Putamen (tissue), 1 donor: ENCODE measurements around the gene PTAR1.
"Not testable (repeated sequence)": the region's sequence is repeated elsewhere in the genome, so short reads cannot be mapped to it uniquely, and the experiment has no call there.

Experiments
- DNase-seq: peaks from one replicate; pipeline ENCODE4 v3.0.0-alpha.2; 2016; ENCODE audit warnings: low spot score

The PTAR1 gene, protein sequence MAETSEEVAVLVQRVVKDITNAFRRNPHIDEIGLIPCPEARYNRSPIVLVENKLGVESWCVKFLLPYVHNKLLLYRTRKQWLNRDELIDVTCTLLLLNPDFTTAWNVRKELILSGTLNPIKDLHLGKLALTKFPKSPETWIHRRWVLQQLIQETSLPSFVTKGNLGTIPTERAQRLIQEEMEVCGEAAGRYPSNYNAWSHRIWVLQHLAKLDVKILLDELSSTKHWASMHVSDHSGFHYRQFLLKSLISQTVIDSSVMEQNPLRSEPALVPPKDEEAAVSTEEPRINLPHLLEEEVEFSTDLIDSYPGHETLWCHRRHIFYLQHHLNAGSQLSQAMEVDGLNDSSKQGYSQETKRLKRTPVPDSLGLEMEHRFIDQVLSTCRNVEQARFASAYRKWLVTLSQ

DNA sequence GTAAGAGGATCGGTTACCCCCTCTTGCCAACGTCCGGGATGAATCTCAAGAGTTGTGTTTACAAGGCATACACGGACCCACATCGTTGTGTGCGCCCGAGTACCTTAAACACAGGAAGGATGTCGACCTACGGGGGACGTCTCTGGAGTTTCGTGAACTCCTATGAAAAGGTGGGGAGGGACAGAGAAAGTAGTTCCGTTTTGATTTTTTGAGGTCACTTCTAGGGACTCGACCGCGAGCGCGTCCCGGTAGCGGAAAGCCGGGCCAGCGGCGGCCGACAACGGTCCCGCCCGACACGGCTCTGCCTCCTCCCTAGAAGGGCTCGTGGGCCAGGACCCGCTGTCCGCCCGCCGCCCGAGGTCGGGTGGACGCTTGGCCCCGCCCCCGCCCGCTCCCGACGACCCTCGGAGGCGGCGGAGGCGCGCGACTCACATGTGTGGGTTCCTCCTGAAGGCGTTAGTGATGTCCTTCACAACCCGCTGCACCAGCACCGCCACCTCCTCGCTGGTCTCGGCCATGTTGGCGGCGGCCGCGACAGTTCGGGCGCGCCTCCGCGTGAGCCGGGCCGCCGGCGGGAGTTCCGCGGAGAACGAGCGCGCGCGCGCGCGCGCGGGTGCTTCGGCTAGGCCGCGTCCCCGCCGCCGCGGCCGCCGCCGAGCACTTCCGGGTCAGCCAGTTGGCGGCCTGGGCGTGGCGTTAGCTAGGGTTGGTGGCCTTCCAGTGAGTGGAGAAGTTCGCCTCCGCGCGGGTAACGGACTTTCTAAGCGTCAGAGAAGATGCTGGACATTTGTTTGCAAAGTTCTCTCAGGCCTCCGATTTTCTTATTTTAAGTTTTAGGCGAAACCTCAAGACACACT lies at the start of gene PTAR1:
Gene PTAR1 (minus strand): TSS at position 591 of the 857 bp plus-strand sequence. CDS start 73 bp downstream, at position 518.
- peak; percentile 92 for DNase-seq

DNA sequence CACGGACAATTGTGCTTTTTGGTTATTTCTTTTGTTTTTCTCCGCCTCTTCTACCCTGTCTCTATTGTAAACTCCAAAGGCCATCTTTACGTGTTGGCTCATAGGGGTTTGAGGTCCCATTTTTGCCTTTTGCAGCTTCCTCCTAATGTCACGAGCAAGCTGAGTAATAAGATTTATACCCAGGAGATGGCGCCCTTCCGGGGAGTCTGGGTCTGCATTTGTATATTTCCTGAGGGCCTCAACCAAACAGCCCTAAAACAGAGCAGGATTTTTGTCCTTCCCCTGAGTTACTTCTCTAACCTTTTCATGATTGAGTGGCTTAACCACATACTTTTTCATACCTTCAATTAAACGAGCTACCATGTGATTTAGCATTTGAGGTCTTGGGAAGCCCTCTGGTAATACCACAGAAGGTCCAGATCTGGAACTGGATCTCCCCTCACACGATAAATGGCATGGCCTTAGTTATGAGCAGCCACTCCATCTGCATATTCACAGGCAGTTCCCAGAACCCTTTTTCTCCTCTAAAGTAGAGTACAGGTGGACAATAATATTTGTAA lies 49.6 kb upstream of the PTAR1 start:
- no peak for DNase-seq

DNA sequence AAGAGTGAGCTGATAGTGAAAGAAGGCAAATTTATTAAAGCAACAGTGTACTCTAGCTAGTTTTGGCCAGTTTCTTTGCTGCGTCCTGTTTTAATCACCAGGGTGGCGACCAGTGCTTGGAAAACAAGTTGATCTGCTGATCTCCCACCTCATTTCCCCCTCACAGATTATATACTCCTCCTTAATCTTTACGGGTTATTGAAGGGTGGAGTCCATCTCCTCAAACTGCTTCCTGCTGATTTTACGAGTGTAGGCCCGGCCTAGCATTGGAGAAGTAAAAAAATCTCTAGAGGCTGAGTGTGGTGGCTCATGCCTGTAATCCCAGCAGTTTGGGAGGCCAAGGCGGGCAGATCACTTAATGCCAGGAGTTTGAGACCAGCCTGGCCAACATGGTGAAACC lies 46.8 kb upstream of the PTAR1 start:
- DNase-seq = no peak

DNA sequence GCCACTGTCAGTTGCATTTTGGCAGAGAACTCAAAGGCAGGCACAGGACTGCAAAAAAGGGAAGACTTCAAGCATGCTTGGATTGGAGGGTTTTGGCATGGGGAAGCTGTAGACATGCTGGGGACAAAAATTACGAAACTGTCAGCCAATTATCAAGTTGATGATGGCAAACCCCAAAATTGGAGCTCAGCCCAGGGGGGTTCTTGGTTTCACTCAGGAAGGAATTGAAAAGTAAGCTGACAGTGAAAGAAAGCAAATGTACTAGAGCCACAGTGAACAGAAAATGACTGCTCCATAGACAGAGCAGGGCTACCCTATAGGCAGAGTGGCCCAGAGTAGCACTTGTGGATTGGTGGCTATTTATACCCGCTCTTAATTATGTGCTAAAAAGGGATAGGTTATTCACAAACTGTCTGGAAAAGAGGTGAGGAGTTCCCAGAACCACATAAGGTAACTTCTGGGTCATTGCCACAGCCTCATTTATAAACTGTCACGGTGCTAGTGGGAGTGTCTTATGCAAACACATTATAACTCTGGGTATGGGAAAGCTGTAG lies 46.2 kb upstream of the PTAR1 start:
- DNase-seq = peak; percentile 31

DNA sequence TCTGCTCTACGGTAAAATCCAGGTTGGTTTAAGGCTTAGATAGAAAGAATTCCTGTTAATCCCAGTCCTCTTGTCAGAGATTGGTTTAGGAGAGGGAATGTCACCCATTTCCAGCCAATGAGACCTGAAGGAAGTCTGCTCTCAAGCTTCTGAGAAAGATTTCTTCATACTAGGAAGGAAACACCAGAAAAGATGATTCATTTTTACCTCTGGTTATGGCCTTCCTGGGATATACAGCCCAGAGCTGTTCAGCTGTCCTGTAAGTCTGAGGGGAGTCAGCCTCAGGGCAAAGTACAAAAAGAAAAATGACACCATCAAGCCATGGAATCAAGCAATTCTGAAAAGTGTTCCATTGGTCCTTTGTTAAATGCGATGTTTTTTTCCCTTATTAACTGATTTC lies 42.2 kb upstream of the PTAR1 start:
- DNase-seq = no peak

DNA sequence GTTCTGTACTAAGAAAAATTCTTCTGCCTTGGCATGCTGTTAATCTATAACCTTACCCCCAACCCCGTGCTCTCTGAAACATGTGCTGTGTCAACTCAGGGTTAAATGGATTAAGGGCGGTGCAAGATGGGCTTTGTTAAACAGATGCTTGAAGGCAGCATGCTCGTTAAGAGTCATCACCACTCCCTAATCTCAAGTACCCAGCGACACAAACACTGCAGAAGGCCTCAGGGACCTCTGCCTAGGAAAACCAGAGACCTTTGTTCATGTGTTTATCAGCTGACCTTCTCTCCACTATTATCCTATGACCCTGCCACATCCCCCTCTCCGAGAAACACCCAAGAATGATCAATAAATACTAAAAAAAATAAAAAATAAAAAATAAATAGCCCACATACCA lies 40.2 kb upstream of the PTAR1 start:
- not testable (repeated sequence) for DNase-seq

DNA sequence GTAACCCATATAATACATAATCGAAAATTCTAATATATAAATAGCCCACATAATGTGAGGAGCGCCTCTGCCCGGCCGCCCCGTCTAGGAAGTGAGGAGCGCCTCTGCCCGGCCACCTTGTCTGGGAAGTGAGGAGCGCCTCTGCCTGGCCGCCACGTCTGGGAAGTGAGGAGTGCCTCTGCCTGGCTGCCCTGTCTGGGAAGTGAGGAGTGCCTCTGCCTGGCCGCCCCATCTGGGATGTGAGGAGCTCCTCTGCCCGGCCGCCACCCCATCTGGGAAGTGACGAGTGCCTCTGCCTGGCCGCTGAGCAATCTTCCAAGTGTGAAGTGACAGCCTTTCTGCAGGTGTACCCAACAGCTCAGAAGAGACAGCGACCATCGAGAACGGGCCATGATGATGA lies 39.7 kb upstream of the PTAR1 start:
- DNase-seq = not testable (repeated sequence)

DNA sequence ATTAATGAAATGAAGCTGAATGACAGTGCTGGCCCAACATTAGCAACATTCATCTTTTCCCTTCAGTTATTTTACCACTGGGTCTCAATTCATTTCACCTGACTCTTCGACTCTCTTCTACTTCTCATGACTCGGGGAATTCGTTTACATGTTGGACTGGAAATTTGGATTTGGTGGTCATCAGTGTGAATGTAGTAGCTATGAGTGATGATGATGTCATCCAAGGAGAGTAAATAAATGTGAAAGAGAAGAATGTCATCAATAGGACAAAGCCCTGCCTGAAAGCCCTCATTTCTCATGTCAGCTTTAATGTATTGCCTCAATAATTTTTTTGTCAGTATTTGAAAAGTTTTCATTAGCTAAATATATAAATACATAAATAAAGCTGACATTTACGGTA lies 38.9 kb upstream of the PTAR1 start:
- no peak for DNase-seq

DNA sequence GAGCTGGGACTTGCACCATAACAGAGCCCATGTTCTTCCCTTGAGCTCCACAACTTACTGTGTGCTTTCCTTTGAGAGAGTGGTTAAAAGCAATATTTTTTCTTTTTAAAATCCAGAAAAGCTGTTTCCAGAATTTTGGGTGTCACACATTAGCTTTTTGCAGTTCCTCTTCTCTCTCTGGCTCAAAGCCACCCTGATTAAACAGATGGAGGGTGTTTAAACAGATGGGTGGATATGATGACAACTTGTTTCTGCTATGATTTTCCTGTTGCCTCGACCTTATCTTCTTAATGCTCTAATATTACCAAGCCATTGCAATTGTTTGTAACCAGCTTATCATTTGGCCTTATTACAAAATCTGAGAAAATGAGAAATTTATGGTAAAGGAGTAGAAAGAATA lies 37.9 kb upstream of the PTAR1 start:
- DNase-seq = no peak

DNA sequence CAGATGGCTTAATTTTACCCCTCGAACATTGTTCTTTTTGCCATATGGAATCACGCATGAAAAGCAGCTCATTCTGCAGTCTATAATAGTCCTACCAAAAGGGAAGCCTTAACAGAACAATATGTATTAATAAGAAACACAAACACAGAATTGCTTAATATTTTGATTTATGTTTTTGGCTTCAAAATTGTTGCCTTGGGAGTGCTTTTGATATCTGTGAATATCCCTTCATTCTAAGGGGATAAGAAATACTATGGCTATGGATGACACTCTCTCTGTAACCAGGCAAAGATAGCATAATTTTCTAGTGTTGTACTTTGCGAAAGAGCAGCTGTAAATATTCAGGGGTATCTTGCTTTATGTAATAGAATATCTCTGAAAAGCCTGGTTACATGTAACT lies 34.5 kb upstream of the PTAR1 start:
- DNase-seq = no peak

DNA sequence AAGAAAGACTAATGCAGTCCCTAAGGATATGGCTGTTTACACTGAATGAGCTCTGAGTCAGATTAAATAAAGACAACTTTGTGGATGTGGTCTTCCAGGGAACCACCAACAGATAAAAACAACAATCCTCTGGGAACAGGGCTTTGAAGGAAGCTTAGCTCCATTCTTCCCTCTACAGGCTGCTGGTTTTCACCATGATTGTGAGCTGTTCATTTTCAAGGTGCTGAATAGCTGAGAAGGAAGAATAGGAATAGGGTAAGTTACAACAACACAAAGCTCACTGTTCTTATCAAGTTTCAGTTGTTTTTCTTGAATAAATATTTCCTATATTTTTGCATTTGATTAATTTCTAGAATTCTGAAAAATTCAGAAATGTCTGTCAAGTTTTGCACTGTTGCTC lies 25.9 kb upstream of the PTAR1 start:
- DNase-seq = no peak

DNA sequence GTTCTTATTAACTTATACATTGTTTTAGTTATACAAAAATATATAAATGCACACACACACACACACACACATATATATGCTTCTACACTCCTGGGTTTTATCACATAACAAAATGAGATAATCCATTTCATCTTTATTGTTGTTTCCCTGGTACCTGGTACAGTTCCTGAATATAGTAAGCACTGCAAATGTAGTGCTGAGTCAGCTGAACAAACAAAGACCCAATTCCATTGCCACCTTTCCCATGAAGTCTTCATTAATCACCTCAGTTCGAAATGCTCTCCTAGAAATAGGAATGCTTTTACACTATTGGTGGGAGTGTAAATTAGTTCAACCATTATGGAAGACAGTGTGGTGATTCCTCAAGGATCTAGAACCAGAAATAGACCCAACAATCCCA lies 13.4 kb upstream of the PTAR1 start:
- DNase-seq = no peak

DNA sequence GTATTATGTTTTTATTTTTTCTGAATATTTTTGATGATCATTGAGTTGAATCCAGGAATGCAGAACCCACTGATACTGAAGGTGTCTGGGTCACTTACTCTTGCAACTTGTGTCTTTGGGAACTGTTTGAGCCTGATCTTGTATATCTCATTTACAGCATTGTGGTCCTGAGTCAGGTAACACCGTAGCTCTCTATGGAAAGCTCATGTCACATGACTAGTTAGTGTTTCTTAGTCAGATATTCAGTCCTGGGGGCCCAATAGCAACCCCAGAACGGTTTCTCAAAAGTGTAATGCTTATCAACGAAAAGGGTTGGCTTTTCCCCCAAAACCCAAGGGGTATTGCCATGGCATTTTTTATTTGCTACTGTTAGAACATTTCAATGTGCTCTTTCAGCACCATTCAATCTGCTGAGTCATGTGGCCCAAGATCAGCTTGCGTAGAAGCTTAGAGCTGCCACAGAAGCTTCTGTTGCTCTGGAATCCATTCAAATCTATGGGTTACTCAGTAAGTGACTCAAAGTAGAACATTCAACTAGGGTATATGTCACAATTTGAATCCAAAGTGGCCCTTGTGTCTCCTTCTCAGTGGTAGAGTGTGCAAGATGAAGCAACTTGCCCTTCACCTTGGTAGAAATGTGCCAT lies 12.1 kb upstream of the PTAR1 start:
- no peak for DNase-seq

DNA sequence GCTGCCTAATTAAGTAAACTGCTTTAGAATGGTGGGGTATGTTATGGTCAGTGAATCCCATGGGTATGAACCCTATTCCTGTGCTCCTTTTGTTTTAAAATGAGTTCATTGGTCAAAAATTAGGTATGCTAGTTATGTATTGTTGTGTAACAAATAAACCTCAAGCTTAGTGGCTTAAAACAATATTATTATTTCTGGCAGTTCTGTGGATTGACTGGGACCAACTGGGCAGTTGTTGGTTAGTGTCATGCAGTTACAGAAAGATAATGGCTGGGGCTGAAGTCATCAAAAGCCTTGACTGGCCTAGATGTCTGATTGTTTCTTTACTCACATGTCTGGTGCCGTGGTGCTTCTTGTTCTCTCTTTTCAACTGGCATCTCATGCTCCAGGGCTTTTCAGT lies 8.9 kb upstream of the PTAR1 start:
- no peak for DNase-seq

DNA sequence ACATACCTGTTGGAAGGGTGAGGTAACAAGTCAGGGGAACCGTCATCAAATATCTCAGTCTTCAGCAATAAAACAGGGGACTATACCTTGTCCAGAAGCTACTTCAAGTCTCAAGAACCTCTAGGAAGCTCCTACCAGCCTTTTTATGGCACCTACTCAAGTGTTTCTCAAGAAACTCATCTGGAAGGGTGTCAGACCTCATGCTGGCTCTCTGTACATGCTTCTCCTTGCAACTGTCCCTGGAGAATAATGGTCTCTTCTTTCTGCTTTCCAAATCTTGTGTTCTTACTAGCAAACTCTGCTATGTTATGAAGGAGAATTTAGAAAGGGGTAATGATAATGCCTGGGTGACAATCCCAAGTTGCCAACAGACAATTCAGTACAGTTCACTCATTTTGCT lies 8.3 kb upstream of the PTAR1 start:
- no peak for DNase-seq

DNA sequence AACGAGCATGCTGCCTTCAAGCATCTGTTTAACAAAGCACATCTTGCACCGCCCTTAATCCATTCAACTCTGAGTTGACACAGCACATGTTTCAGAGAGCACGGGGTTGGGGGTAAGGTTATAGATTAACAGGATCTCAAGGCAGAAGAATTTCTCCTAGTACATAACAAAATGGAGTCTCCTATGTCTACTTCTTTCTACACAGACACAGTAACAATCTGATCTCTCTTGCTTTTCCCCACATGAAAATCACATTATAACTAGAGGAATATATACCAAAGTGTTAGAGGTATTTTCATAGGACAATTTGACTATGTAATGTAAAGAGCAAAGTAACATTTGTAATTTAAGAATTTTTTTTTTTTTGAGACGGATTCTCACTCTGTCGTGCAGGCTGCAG lies 4.1 kb upstream of the PTAR1 start:
- DNase-seq = not testable (repeated sequence)

DNA sequence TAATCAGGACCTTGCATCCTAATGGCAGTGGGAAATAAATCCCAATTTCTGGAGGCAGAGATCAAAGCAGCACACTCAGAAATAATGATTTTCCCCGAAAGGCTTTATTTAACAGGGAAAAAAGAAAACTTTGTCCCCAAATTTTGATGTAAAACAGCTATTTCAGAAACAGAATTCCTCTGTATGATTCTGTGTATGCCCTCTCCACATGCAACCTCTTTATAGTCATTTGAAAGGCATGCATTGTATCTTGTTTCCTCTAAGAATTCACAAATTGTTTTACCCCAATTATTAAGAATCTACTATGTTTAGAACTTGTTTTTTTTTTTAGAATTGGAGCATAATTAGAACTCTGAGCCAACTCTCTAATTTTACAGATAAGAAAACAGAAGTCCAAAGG lies 2.7 kb upstream of the PTAR1 start:
- no peak for DNase-seq

DNA sequence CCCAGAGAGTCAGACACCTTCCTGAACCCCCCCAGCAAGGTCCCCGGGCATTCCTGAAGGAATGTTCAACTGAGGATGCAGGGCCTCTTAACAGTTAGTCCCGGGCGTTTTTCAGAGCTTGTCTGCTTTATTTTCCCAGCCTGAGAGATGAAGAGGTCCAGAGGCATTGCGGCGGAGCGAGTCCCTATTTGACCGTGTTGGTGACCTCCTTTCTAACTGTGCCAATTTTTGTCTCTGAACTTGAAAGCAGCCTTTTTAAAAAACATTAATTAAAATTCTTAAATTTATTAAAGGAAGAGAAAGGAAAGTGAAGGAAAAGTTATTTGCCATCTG lies 433 bp upstream of the PTAR1 start:
- no peak for DNase-seq

DNA sequence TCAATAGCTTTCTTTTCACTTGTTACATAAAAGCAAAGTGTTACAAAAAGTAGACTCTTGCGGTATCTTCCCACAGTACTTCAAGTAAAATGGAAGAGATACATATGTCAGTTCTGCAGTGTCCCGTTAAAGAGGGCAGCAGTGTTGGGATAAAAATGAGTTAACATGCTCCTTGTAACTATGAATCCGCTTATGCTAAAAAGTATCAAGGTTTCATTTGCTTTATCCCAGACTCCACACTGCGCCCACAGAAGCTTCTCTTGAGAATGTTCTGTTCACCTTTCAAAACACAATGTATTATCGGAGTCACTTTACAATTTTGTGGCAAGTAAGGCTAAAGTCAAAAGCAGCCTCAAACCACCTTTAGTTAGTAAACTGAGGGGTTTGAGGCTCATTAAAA lies 790 bp downstream of the PTAR1 start:
- DNase-seq = peak; percentile 17

DNA sequence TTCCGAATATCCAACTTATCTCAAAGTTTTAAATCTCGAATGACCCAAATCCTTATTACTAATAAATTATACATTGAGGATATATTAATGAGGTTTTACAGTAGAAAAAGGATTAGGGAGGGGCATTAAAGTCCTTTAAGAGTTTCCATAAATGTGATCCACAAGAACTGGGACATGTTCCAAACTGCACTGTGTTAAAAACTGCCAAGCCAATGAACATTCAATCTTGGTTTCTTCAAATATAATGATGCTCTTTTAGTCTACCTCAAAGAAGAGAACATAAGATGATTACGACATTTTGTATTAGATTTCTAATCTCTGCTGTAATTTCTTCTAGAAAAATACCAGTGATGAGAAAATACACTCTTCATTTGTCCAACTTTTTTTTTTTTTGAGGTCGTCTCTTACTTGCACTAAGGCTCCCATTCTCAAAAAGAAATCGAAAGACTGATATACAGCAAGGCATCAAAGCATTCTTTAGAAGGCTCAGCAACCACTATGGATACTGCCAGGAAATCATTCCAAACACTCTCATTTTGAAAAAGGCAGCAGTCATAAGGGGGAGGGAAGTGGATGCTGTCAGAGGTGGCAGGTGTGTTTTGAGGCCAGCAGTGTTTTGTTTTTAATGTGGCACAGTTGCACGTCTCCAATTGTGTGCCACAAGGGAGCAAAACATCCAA lies 1.7 kb downstream of the PTAR1 start:
- DNase-seq = no peak

DNA sequence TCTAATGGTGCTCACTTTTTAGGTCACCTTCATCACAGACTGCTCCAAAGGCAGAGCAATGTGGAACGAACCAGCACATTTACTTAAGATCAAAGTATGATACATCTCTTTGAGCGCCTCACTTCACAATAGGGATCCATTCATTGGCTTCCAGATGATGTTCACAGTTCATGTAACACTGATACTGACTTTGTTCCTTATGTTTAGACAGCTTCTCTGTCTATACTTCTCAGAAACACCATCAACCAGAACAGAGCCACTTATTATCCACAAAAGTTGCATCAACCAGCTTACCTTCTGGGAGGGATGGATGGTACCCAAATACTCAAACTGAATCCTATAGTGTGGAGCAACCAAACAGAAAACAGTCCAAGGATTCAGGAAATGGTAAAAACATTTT lies 4.6 kb downstream of the PTAR1 start:
- DNase-seq = no peak

DNA sequence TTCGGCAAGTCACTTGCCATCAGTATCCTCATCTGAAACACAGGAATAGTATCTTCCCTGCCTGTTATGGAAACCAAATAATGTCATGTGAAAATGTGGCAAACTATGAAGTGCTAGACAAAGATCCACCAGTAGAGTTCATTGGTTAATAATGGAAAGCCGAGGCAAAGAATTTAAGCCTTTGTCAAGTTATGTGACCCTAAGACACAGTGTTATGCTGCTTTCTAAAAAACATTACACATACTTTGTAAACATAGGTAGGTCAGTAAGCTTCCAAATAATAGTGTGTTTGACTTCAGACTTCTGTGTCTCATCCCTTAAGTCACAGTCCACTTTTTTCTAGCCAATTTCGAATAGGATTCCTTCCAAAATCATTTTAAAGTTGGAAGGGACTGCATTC lies 6.0 kb downstream of the PTAR1 start:
- DNase-seq = no peak
